Keratinocyte (primary cell): ENCODE data around the gene PRSS33. TPM values are rescaled to one million over a fixed set of nuclear protein-coding genes. Genes with fewer than 3 reads are reported as not detected.

ENCODE experiments used
- DNase-seq: peaks from one replicate; pipeline ENCODE4 v3.0.0-alpha.2; 2011; ENCODE audit warnings: low read depth, missing footprints, low spot score
- FAIRE-seq: peaks from 2 replicates; lab custom pipeline; 2011; peaks lifted over from hg19 to GRCh38; lab: Jason Lieb, UNC
- H2AFZ ChIP-seq: 2 replicates; pipeline ENCODE4 v1.6.0; 2012; ENCODE audit warnings: low read length, control low read depth, inconsistent platforms; ENCODE audit not compliant: control insufficient read depth
- H3K27ac ChIP-seq: 2 replicates; pipeline ENCODE4 v1.5.1; 2011; ENCODE audit warnings: low read length; ENCODE audit not compliant: control insufficient read depth, insufficient read depth
- H3K27me3 ChIP-seq: 3 replicates; pipeline ENCODE4 v1.6.0; 2011; ENCODE audit warnings: low read length; ENCODE audit not compliant: control insufficient read depth, insufficient read depth; ENCODE audit errors: extremely low read depth
- H3K36me3 ChIP-seq, 2 experiments: 2 replicates in 1 of 2; 3 replicates in 1 of 2; pipeline ENCODE4 v1.5.1; 2011; ENCODE audit warnings: low read length in 2 of 2, mild to moderate bottlenecking in 1 of 2; ENCODE audit not compliant: control insufficient read depth in 2 of 2, insufficient read depth in 2 of 2; ENCODE audit errors: extremely low read depth in 1 of 2
- H3K4me1 ChIP-seq: 3 replicates; pipeline ENCODE4 v1.5.1; 2011; ENCODE audit warnings: low read length; ENCODE audit not compliant: control insufficient read depth, insufficient read depth; ENCODE audit errors: extremely low read depth
- H3K4me2 ChIP-seq: 3 replicates; pipeline ENCODE4 v1.6.0; 2011; ENCODE audit warnings: low read depth, low read length; ENCODE audit not compliant: control insufficient read depth, insufficient read depth; ENCODE audit errors: extremely low read depth
- H3K4me3 ChIP-seq, 3 experiments: fragments of 200-600 bp in 1 of 3; sonication (generic) in 1 of 3; 2 replicates in 2 of 3; 3 replicates in 1 of 3; pipeline ENCODE4 v1.5.1; 2011 to 2016; ENCODE audit warnings: low read length in 3 of 3, mild to moderate bottlenecking in 3 of 3, control low read depth in 2 of 3, inconsistent platforms in 1 of 3, low read depth in 1 of 3, mixed read lengths in 1 of 3, mixed run types in 1 of 3, moderate library complexity in 1 of 3; ENCODE audit not compliant: control insufficient read depth in 2 of 3, insufficient read depth in 2 of 3; ENCODE audit errors: extremely low read depth in 1 of 3
- H3K79me2 ChIP-seq: 2 replicates; pipeline ENCODE4 v1.6.0; 2012; ENCODE audit warnings: low read length; ENCODE audit not compliant: control insufficient read depth, insufficient read depth
- H3K9ac ChIP-seq: 3 replicates; pipeline ENCODE4 v1.6.0; 2011; ENCODE audit warnings: low read length; ENCODE audit not compliant: control insufficient read depth, insufficient read depth; ENCODE audit errors: extremely low read depth
- H3K9me1 ChIP-seq: 3 replicates; pipeline ENCODE4 v1.6.0; 2011; ENCODE audit warnings: low read length; ENCODE audit not compliant: control insufficient read depth, insufficient read depth; ENCODE audit errors: extremely low read depth
- H3K9me3 ChIP-seq: 2 replicates; pipeline ENCODE4 v1.5.1; 2012; ENCODE audit warnings: low read depth, low read length; ENCODE audit not compliant: control insufficient read depth
- H4K20me1 ChIP-seq: 3 replicates; pipeline ENCODE4 v1.6.0; 2011; ENCODE audit warnings: low read length; ENCODE audit not compliant: control insufficient read depth, insufficient read depth; ENCODE audit errors: extremely low read depth
- CTCF ChIP-seq, 3 experiments: IDR thresholded peaks in 1 of 3; conservative IDR thresholded peaks in 1 of 3; optimal IDR thresholded peaks in 1 of 3; 2 replicates in 2 of 3; 3 replicates in 1 of 3; pipeline versions ENCODE3 to v1.5.1; 2011; ENCODE audit warnings: low read length in 3 of 3, mild to moderate bottlenecking in 3 of 3, moderate library complexity in 2 of 3, control low read depth in 1 of 3, inconsistent platforms in 1 of 3; ENCODE audit not compliant: insufficient read depth in 2 of 3; ENCODE audit errors: extremely low read depth in 1 of 3
- EZH2 ChIP-seq: IDR thresholded peaks from one replicate; pipeline ENCODE4 v1.6.1; 2012; ENCODE audit warnings: inconsistent platforms, mild to moderate bottlenecking, low read length, moderate library complexity
- dilution Hi-C: fragments of 300-500 bp; cut with MboI; formaldehyde crosslinking; loops from one replicate; pipeline ENCODE4 v1.7.0; 2020; ENCODE audit warnings: low sequenced_read_pairs; ENCODE audit not compliant: extremely low pct_ligation_motif_present
- polyA plus RNA-seq, 5 experiments: library from polyadenylated mRNA; depleted of rRNA in 3 of 5; stranded (reverse) in 3 of 5; stranded (forward) in 1 of 5; unstranded in 1 of 5; fragments of >200 nt; gene quantifications; 1 replicate in 1 of 5; 2 replicates in 3 of 5; 3 replicates in 1 of 5; pipeline versions ENCODE4 v1.2.1 to v1.2.3, GENCODE V29; 2011 to 2012; ENCODE audit warnings: missing spikeins in 2 of 5, low read depth in 1 of 5, low replicate concordance in 1 of 5

Gene PRSS33
- polyA plus RNA-seq, 1 donor (not counting 4 experiments of a cell fraction or from before 2014, with no cell fraction given): not detected

- Histone ChIP-seq H3K27ac (no peak overlapping the region), H3K9ac (no peak overlapping the region), H3K27me3 (peaks cover 38% of the 10 kb centered on the region), H3K4me1 (peaks cover 15% of the 10 kb centered on the region), H3K4me2 (no peak overlapping the region), H3K9me3 (no peaks in the 10 kb centered on the region), H3K4me3 (no peak overlapping the region), H3K79me2 (no peaks in the 10 kb centered on the region), H2AFZ (no peak overlapping the region), H3K36me3 (no peaks in the 10 kb centered on the region), H4K20me1 (no peaks in the 10 kb centered on the region), H3K9me1 (no peaks in the 10 kb centered on the region)
- dilution Hi-C loops: no loop called here
- no peak for TF ChIP-seq EZH2
- TF ChIP-seq CTCF (optimal IDR thresholded peaks at IDR 0.05 in 1 of 3, IDR thresholded peaks at IDR 0.05 in 1 of 3, conservative IDR thresholded peaks at IDR 0.05 in 1 of 3; ENCODE audit: extremely low read depth in 1 of 3, insufficient read depth in 2 of 3, low read length in 3 of 3): no peak
- FAIRE-seq (no peak), DNase-seq (no peak)
Measured at GRCh38 chr16:2791174-2791573, 3.8 kb upstream of the PRSS33 start.

- H3K79me2 ChIP-seq: no peaks in the 10 kb centered on the region
- H3K27ac ChIP-seq: no peak overlapping the region
- no peak for DNase-seq
- no peaks in the 10 kb centered on the region for H3K36me3 ChIP-seq
- no peak overlapping the region for H3K9ac ChIP-seq
- dilution Hi-C loops: no loop called here
- H2AFZ ChIP-seq: no peak overlapping the region
- no peak overlapping the region for H3K4me2 ChIP-seq
- no peak for FAIRE-seq
- H3K27me3 ChIP-seq: peaks cover 43% of the 10 kb centered on the region
- no peaks in the 10 kb centered on the region for H4K20me1 ChIP-seq
- no peaks in the 10 kb centered on the region for H3K9me1 ChIP-seq
- no peaks in the 10 kb centered on the region for H3K9me3 ChIP-seq
- peaks cover 9% of the 10 kb centered on the region for H3K4me1 ChIP-seq
- no peak overlapping the region for H3K4me3 ChIP-seq
- TF ChIP-seq EZH2 (no peak), CTCF (optimal IDR thresholded peaks at IDR 0.05 in 1 of 3, IDR thresholded peaks at IDR 0.05 in 1 of 3, conservative IDR thresholded peaks at IDR 0.05 in 1 of 3; ENCODE audit: extremely low read depth in 1 of 3, insufficient read depth in 2 of 3, low read length in 3 of 3) (no peak)
Measured at GRCh38 chr16:2790631-2791030, 3.3 kb upstream of the PRSS33 start.
